ENCODE measurements around the gene PANX1.
"Not testable (repeated sequence)": the region's sequence is repeated elsewhere in the genome, so short reads cannot be mapped to it uniquely, and the experiment has no call there.

Gene PANX1

DNA sequence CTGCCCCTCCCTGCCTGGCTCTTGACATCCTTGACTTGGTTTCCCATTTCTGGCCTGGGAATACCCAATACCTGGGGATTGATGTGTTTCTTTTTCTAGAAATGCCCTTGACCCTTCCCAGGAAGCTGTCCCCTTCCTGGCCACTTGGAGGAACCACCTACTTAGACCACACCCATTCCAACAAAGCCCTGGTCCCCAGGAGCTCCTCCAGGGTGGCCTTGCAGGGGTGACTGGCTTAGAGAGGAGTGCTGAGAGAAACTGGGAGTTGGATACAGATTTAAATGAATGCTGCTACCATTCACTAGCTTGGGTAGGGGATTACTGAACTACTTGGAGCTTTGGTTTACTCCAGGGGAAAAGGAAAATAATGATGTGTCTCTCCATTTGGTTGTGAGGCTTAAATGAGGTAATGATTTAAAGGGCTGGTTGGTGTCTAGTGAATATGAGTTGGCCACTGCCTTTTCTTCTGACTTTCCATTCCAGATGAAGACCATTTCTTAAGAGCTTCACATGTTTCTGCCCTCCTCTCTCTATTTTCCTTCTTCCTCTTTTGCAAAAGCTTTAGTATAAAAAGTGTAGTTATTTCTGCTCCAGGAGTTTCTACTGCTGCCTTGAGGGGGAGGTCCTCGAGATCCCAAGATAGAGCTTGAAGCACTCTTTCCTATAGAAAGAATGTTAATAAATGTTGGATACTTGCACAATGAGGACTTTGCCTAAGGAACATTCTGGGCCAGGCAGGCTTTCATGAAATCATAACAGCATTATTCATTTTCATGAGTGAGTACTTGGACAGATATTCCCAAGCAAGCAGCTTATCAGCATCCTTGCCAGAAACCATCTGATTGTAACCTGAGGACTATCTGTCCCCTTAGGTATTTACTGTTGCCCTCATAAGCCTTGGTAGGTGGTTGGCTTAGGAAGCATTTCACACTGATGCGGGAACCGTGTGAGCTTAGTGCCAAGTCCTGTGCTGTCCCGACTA, 22.4 kb downstream of the PANX1 start:
- no peak for DNase-seq

DNA sequence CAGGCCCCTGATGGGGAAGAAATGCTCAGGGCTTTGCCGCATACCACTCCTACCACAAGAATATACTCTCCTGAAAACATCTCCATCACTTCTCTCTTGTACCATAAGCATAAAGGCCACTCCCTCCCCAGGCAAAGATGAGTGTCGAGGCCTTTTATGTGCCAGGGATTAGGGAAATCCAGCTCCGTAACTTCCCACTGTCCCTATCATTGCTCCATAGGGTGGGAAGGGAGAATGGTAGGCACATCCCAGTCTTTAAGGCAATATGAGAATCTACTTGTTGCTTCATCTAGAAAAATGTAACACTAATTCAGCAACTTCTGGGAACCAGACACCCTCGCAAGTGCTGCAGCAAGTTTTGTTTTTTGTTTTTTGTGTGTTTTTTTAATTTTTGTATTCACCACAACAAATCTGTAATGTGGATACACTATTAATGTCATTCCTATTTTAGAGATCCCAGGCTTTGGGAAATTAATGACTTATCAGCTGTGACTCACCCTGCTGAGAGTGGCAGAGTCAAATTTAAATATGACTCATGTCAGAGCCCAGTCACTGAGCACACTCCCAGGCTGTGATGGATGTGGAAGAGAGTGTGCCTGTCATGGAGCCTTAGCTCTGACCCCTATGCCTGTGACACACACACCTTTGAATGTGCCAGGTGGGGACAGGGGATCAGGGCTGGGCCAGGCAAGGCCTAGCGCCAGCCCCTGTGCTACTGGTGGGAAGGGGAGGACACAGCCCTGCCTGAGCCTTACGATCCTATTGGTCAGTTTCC, 23.4 kb downstream of the PANX1 start:
- DNase-seq, result peak; percentile 28 to 61

DNA sequence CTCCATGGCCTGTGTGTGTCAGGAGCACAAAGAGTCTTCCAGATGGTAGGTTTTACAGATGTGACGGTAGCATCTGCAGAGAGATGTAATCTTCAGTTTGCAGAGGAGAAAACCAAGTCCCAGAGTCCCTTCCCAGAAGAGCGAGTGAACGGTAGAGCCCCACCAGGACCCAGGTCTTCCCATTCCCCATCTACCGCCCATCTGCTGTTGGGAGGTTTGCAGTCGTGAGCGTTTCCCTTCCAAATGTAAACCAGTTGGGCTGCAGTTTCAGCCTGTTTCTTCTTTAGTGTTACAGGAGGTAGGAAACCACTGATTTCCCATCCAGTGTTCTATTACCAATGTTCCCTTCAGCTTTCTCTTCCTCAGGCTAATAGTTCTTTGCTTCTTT, 24.0 kb downstream of the PANX1 start:
- no peak for DNase-seq

DNA sequence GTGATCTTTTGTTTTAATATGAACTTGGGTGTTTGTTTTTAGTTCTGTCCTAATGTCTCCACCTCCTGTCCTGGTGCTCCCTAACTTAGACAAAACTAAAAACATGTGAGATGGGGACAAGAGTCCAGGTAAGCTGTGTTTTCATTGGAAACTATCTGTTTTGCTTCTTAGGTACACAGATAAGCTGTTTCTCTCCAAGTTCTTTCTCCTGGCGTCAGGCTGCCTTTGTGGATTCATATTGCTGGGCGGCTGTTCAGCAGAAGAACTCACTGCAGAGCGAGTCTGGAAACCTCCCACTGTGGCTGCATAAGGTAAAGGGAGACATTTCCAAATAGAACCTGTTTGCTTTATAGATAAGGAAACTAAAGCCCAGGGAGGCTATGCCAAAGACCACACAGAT, 24.7 kb downstream of the PANX1 start:
- DNase-seq, result no peak

DNA sequence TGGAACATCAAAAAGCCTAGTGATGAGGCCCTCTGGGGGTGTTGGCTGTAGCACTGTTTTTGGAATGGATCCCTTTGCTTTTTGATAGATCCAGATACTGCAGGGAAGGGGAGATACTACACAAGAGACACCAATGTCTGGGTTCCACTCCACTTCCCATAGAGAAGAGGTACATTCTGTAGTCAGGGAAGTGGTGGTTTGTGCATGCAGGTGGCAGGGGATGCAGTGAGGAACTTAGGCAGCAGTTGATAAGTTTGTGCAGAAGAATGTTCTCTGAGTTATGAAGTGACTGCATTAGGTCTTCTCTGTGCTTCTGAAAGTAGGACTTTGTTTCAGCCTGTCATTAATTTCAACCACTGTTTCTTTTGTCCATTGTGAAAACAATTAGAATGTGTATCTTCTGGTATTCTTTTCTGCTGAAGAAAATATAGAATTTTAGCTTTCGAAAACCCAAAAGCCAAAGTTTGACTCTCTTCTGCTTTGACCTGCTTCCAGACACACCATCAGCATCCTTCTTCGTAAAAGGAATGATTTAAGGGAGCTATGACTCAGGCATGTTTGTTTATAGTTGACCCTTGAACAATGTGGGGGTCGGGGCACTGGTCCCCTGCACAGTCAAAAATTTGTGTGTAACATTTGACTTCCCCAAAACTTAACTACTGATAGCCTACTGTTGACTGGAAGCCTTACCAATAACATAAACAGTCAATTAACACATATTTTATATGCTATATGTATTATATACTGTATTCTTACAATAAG, 25.6 kb downstream of the PANX1 start:
- no peak for DNase-seq

DNA sequence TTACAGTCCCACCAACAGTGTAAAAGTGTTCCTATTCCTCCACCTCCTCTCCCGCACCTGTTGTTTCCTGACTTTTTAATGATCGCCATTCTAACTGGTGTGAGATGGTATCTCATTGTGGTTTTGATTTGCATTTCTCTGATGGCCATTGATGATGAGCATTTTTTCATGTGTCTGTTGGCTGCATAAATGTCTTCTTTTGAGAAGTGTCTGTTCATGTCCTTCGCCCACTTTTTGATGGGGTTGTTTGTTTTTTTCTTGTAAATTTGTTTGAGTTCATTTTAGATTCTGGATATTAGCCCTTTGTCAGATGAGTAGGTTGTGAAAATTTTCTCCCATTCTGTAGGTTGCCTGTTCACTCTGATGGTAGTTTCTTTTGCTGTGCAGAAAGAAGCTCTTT, 28.7 kb downstream of the PANX1 start:
- not testable (repeated sequence) for DNase-seq

DNA sequence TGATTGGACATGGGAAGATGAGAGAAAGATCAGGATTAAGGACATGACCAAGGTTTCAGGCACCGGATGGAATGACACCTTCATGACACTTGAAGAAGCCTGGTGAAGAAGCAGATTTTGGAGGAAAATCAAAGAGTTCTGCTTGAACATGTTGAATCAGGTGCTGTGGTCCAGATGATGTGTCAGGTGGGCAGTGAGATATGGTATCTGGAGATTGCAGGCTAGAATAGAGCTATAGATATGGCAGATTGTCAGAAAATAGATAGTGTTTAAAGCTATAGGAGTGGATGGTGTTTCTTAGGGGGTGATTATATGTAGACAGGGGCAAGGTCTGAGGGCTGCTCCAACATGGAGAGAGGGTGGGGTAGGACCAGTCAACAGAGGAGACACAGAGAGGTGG, 40.2 kb downstream of the PANX1 start:
- DNase-seq, result no peak

DNA sequence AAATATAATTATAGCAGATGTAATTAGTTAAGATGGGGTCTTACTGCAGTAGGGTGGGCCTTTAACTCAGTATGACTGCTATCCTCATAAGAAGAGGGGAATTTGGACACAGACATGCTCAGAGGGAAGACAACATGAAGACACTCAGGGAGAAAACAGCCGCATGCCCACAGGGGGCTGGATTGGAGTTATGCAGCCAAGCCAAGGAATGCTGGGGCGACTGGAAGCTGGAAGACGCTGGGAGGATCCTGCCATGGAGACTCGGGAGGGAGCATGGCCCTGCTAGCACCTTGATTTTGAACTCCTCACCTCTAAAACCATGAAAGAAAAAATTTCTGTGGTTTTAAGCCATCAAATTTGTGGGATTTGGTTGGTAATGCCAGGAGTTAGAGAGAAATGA, 40.9 kb downstream of the PANX1 start:
- DNase-seq, result no peak

DNA sequence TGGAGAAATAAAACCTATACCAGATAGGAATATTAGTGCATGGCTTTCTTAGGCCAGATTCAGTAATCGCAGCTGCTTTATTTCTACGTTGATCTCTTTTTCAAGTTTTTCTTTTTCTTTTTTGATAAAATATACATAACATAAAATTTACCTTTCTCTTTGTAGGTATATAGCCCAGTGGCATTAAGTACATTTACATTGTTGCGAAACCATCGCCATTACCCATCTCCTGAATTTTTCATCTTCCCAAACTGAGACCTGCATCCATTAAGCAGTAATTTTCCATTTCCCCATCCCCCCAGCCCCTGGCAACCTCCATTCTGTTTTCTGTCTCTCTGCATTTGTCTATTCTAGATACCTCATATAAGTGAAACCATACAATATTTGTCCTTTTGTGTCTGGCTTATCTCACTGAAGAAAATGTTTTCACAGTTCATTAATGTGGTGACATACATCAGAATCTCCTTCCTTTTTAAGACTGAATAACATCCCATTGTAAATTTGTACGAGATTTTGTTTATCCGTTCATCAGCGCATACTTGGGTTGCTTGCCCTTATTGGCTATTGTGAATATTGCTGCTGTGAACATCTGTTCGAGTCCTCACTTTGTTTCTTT, 41.4 kb downstream of the PANX1 start:
- no peak for DNase-seq

DNA sequence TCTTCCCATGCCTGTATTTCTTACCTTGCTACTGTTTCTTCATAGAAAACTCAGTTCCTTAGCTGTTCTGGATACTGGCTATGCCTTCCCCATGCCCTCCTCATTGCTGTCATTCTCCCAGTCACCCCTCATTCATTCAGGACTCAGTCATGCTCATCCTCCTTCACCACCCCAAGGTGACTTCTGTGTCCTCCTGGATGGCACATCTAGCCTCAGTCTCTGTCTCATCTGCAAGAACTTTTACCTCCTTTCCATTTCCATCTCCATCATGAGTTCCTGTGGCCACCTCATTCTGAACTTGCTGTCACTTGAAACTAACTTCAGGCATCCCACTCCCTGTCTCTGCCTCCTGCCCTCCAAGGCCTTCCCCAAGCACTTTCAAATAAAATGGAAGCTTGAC, 42.3 kb downstream of the PANX1 start:
- no peak for DNase-seq

DNA sequence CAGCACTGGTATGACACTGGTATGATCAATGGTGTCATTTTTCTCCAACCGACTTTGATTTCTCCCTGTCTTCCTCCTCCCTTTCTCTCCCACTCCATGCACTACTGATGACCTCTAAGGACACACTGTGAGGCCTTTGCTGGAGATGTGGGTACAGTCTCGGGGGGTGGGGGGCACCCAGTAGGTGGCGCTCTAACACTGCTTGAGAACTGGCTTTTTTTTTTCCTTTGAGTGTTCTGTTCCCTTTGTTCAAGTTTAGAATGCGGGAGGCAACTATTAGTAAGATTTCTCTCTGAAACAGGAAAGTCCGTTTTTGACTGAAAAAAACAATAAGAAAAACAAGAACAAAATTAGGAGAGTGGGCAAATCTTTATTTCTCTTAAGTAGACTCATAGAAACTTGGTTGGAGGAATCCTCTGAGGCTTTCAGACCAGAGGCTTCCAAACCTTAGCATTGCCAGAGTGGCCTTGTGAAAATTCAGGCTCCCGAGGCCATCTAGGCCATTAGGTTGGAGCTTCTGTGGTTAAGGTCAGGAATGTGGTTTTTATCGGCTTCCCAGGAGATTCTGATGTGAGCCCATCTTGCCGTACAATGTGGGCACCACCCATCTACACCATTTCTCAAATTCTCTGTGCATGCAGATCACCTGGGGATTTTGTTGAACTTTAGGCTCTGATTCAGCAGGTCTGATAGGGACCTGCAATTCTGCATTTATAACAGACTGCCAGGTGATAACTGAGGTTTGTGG, 43.2 kb downstream of the PANX1 start:
- DNase-seq, result peak; percentile 39 to 40

DNA sequence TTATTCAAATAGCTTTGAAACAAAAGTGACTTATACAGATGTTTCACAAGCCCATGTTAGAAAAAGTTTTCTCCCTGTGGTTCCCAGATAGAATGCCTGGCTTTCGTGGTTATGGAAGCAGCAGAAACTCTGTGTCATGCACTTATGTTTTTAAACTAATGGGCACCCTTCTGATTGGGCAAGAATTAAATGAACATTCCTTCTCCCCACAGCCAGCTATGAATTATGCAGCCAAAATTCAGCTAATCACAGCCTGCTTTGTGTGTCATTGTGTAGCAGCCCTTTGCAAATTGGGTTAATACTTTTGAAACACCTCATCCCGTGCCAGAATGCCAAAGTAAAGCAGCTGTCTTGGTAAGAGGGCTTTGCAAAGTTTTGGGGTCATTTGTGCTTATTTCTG, 46.9 kb downstream of the PANX1 start:
- no peak for DNase-seq

DNA sequence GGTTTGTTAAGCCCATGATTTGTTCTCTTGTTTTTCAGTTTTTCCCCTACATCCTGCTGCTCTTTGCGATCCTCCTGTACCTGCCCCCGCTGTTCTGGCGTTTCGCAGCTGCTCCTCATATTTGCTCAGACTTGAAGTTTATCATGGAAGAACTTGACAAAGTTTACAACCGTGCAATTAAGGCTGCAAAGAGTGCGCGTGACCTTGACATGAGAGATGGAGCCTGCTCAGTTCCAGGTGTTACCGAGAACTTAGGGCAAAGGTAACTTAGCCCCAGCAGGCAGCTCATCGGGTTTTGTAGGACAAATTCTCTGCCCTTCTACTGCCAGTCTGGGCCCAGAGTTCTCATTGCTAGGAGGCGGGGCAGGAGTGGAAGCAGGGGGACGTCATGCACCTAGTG, 49.7 kb downstream of the PANX1 start:
- DNase-seq, result no peak

DNA sequence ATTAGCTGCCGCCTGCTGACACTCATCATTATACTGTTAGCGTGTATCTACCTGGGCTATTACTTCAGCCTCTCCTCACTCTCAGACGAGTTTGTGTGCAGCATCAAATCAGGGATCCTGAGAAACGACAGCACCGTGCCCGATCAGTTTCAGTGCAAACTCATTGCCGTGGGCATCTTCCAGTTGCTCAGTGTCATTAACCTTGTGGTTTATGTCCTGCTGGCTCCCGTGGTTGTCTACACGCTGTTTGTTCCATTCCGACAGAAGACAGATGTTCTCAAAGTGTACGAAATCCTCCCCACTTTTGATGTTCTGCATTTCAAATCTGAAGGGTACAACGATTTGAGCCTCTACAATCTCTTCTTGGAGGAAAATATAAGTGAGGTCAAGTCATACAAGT, 51.1 kb downstream of the PANX1 start:
- no peak for DNase-seq

DNA sequence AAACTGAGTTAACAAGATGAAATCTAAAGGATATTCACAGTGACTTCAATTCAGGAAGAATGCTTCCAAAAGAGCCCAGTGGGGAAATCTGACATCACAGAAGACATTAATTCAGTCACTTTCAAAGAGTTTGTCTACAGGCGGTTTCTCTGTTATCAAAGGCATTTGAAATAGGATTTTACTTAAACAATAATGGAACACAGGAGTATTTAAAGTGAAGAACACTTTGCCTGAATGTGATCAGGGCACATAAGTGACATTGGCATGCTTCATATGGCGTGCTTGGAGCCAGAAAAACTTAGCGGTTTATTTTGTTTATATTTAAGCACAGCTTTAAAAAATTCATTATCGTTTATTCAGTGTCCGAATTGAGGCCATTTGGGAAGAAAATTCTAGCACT, 52.9 kb downstream of the PANX1 start:
- no peak for DNase-seq

DNA sequence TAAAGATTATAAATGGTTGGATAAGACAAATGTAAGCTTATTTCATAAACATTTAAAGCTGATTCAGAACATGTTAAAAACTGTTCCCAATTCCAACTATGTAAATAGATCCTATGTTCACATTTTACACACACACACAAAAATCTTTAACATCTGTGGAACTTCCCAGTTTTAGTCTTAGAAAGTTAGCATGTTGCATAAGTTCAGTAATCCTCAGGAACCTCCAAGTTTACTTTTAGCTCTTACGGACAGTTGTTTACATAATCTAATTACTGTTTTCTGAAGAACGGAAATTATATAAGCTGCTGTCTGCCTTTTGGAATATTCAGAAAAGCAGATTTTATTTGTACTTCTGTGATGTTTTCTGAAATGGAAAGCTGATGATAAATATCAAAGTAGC, 53.3 kb downstream of the PANX1 start:
- DNase-seq, result no peak

DNA sequence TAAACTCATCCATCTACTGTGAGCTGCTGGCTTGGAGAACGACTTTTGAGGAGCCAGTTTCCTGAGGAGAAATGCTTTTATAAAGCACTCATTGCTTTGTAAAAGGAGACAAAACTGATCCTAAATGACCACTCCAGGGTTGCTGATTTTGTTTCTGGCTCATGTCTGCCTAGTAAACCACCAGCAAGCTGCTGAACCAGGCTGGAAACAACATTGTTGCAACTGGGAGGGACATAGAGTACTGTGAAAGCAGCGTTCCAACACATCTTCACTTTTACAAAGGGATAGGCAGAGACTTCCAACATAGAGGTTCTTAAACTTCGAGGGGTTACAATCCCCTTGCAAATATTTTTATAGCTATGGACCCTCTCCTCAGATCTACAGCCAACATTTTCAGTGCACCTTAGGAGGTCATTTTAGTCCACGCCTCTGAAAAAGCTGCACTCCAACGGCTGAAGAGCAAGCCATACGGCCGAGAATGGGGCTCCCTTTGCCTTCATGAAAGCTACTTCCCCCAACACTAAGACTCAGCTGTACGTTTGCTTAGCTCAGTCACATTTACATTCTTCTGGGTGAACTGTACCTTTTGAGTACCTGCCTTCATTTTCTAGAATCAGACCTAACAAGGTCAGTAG, 54.7 kb downstream of the PANX1 start:
- no peak for DNase-seq

DNA sequence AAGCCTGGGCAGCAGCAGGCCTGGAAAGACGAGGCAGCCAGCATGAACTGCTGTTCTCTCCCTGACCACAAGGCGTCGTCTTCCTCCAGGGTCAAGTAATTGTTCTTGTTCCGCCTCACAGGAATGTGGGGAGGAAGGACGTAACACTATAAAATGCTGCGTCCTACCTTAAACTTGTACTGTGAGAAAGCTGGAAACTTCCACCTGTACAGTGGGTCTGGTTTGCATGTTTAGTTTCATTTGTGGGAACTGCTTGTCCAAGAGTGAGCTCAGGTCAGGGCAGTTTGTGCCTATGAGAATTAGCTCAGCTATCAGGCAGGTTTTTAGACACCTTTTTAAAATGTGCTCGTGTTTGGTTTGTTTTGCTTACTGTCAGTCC, 55.2 kb downstream of the PANX1 start:
- DNase-seq, result peak; percentile 54 to 64

DNA sequence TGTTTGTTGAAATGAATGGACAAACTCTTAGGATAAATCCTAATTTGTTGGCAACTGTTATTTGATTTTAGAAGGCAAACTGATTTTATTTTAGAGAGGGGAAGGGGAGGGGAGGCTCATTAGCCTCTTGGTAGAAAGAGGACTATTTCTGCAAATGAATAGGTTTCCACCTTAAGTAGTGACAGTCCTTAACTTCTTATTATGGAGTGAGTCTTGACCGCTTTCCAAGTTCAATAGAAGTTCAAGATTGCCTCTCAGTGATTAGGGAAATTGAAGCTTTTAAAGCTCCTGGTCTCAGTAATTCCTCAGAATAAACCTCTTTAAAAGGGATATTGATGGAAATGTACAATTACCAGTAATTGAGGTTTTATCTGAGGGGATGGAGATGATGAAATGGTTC, 55.7 kb downstream of the PANX1 start:
- DNase-seq, result no peak

DNA sequence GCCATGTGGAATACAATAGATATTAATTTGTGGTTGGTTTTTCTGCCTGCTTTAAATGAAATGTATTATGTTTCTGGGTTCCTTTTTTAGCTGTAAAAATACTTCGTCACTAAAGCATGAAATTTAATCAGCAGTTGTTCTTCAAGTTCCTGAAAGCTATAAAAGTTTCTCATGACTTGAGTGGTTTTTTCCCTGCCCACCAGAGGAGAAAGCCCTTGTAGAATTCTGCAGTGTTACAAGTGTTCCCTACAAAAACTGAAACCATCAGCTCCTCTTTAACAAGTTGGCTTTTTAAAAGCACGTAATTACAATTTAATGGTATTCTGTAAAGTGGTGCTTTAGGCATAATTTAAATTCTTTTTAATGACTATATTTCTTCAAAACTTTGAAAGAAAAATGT, 56.2 kb downstream of the PANX1 start:
- peak; percentile 9 to 32 for DNase-seq

DNA sequence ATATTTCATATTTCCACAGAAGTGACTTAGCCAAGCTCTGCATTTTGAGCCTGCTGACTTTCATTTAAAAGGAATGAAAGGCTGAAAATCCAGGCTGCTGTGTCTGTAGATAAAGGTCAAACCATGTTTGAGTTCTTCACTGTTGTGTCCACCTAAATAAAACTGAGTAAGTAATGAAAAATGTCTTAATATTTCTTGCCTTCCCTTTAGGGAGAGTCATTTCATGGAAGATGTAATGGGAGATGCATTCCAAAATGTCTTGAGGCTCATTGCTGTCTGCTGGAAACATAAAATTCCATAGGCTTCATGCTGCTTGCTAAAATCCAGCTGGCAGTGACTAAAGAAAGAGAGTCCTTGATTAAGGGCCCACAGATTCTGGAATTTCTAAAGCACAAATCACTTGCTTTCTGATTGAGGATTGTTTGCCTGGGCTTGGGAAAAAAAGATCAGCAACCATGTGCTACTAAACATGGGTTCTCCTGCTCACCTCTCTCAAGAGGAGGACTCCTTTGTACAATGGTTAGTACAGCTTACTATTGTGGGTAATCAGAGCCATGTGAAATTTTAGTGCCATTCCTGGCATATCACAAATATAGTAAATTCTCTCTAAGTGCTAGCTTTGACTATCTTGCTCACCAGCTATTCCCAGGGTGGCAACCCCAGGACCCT, 56.9 kb downstream of the PANX1 start:
- DNase-seq, result no peak

Measured in inflammatory macrophage (primary cell).